ENCODE results near the gene PHAX.
"Not testable (repeated sequence)": the region's sequence is repeated elsewhere in the genome, so short reads cannot be mapped to it uniquely, and the experiment has no call there.

The PHAX gene

DNA sequence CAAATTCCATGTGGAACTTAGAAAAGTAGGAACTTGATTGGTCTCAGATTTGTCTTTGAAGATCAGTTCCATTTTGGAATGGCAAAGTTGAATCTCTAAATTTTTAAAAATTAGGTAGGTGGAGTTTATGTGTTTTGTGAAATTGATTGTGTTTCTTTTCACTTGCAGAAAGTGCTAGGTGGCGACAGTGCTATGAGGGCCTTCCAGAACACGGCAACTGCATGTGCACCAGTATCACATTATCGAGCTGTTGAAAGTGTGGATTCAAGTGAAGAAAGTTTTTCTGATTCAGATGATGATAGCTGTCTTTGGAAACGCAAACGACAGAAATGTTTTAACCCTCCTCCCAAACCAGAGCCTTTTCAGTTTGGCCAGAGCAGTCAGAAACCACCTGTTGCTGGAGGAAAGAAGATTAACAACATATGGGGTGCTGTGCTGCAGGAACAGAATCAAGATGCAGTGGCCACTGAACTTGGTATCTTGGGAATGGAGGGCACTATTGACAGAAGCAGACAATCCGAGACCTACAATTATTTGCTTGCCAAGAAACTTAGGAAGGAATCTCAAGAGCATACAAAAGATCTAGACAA lies 2.8 kb downstream of the PHAX start:
- FAIRE-seq (no peak), DNase-seq (ENCODE audit: insufficient read length, low spot score) (no peak)

DNA sequence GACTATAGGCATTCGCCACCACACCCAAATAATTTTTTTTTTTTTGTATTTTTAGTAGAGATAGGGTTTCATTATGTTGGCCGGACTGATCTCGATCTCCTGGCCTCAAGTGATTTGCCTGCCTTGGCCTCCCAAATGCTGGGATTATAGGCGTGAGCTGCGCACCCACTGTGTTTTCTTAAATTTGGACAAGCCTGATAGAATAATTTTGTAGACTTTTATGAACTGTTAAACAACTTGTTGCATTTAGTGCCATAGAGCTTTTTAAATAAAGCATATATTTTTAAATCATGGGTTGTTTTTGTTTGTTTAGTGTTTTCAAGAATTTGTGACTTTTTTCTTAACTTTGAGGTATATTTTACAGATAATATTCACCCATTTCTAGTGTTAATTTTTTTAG lies 4.8 kb downstream of the PHAX start:
- FAIRE-seq, result no peak
- no peak for DNase-seq (ENCODE audit: insufficient read length, low spot score)

DNA sequence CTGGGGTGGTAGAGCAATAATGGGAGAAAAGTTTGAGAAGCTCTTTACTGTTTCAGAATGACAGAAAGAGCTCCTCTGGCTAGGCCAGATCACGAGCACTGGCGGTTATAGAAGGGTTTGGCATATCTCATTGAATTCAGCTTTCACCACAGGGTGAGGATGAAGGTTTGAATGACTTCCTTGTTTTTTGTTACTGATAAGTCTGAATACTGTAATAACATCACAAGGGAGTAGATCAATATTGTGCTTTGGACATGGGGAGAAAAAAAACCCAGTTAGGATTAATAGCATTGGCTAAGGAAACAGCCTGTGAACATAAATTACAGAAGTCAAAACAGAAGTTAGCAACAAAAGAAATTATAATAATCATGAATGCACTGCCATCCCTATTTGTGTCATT lies 9.4 kb downstream of the PHAX start:
- no peak for DNase-seq (ENCODE audit: insufficient read length, low spot score)
- no peak for FAIRE-seq

DNA sequence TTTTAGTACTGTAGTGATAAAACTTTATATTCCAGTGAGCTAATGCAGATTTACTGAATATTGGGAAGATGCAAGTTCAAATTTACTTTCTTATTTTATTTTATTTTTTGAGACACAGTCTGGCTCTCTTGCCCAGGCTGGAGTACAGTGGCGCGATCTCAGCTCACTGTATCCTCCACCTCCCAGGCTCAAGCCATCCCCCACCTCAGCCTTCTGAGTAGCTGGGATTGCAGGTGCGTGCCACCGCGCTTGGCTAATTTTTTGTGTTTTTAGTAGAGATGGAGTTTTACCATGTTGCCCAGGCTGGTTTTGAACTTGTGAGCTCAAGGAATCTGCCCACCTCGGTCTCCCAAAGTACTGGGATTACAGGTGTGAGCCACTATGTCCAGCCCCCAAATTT lies 9.9 kb downstream of the PHAX start:
- DNase-seq (ENCODE audit: insufficient read length, low spot score) (no peak), FAIRE-seq (no peak)

DNA sequence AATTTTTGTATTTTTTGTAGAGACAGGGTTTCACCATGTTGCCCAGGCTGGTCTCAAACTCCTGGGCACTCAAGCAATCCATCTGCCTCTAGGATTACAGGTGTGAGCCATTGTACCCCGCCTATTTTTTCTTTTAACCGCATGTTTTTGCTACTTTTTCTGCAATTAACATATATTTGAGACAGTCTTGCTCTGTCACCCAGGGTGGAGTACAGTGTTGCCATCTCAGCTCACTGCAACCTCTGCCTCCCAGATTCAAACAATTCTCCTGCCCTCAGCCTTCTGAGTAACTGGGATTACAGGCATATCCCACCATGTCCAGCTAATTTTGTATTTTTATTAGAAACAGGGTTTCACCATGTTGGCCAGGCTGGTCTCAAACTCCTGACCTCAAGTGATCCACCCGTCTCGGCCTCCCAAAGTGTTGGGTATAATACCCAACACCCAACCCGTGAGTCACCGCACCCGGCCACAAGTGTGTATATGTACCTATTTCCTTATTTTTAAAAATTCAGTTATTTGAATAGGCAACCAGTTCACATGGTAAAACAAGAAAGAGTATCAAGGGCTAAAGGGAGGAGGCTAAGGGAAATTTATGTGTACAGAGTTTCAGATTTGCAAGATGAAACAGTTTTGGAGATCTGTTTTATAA lies 13.3 kb downstream of the PHAX start:
- DNase-seq (ENCODE audit: insufficient read length, low spot score) (no peak), FAIRE-seq (no peak)

DNA sequence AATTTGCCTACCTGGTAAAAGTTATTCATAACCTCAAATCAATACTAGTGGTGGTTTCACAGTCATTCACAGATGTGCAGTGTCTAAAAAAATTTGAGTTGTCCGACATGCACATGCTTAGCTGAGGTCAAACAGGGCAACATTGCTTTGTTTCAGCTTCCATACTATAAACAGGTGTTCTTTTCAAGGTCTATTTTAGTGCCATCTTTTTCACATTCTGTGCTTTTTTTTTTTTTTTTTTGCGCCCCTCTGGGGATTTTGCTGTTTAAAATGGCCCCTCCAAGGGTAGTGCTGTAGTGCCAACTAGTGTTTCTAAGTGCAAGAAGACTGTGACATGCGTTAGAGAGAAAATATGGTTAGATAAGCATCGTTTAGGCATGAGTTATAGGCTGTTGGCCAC lies 14.5 kb downstream of the PHAX start:
- no peak for FAIRE-seq

DNA sequence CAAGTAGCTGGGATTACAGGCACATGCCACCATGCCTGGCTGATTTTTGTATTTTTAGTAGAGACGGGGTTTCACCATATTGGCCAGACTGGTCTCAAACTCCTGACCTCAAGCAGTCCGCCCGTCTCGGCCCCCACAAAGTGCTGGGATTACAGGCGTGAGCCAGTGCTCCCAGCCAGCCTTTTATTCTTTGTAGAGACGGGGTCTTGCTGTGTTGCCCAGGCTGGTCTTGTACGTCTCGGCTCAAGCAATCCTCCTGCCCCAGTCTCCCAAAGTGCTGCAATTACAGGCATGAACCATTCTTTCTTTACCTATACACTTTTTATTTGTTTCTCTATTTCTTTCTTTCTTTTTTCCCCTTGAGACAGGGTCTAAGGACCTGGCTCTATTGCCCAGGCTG lies 16.9 kb downstream of the PHAX start:
- DNase-seq (ENCODE audit: insufficient read length, low spot score); FAIRE-seq: not testable (repeated sequence)

More for the DNA sequence above, 14.5 kb downstream of the PHAX start:
- DNase-seq (ENCODE audit: insufficient read length, low spot score), result no peak

DNA sequence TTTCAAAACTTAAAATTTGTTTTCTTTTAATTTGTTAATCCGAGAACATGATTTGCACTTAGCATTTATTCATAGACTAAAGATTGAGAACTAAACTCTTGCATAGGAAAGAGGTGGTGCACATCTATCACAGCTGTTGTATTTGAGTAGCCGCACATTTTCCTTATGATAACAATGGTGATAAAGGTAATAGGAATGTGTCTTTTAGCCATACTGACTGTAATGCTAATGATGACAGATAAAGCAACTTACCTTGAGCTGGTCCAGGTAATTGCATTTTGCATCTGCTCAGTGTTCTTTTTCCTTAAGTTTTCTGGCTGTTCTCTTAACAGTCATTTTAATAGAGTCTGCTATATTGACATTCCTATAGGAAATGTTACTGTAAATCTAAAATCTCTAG lies 19.0 kb downstream of the PHAX start:
- DNase-seq (ENCODE audit: insufficient read length, low spot score) (no peak), FAIRE-seq (no peak)

DNA sequence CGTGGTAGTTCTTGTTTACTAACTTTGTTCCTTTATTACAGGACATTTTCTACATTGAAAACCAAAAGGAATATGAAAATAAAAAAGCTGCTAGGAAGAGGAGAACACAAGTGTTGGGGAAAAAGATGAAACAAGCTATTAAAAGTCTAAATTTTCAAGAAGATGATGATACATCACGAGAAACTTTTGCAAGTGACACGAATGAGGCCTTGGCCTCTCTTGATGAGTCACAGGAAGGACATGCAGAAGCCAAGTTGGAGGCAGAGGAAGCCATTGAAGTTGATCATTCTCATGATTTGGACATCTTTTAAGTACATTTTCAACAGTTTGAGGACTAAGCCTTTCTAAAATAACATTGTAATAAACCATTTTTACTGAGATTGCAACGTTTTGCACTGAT lies 23.8 kb downstream of the PHAX start:
- no peak for FAIRE-seq
- peak; percentile 74 for DNase-seq (ENCODE audit: insufficient read length, low spot score)

DNA sequence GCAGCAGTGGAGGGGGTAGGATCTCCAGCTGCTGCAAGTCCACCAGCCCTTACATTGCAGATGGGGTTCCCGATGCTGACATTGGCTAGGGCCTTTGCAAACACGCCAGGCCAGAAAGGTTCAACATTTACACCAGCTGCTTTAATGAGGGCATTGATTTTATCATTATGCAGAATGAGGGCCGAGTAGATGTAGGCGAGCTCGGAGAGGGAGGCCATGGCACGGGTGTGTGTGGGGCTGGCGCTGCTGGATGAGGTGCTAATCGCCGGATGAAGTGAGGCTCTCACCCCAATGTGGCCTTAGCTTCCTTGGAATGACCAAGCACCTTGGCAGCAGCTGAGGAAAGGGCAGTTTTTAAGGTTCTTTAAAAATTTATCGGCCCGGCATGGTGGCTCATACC lies 27.4 kb downstream of the PHAX start:
- no peak for FAIRE-seq
- DNase-seq (ENCODE audit: insufficient read length, low spot score), result no peak

DNA sequence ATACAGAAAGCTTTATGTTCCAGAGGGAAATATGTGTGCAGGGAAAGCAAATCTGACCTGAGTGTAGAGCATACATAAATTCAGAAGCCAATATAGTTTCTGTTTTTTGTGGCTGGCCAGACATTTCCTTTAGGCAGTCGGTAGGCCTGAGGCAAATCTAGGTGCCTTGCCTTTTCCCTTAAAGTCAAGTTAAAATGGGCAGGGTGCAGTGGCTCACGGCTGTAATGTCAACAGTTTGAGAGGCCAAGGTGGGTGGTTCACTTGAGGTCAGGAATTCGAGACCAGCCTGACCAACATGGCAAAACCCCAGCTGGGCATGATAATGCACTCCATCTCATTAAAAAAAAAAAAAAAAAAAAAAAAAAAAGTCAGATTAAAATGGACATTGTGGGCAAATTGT lies 31.2 kb downstream of the PHAX start:
- DNase-seq (ENCODE audit: insufficient read length, low spot score) (no peak), FAIRE-seq (no peak)

DNA sequence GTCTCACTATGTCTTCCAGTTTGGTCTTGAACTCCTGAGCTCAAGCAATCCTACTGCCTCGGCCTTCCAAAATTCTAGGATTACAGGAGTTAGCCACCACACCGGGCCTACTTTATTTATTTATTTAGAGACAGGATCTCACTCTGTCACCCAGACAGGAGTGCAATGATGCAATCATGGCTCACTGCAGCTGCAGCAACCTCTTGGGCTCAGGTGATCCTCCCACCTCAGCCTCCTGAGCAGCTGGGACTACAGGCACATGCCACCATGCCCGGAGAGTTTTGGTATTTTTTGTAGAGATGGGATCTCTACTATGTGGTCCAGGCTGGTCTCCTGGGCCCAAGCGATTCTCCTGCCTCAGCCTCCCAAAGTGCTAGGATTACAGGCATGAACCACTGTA lies 32.8 kb downstream of the PHAX start:
- FAIRE-seq, result no peak

DNA sequence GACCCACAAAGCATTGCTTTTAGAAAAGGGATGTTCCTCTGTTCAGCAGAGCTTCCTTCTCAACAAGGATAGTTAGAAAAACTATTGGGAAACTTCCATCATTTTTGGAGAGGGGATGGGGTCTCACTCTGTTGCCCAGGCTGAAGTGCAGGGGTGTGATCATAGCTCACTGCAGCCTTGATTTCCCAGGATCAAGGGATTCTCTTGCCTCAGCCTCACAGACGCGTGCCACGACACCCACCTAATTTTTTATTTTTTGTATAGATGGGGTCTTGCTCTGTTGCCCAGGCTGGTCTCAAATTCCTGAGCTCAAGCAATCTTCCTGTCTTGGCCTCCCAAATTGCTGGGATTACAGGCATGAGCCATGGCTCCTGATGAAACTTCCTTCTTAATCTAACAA lies 34.8 kb downstream of the PHAX start:
- DNase-seq (ENCODE audit: insufficient read length, low spot score) (no peak), FAIRE-seq (no peak)

More for the DNA sequence above, 32.8 kb downstream of the PHAX start:
- no peak for DNase-seq (ENCODE audit: insufficient read length, low spot score)

DNA sequence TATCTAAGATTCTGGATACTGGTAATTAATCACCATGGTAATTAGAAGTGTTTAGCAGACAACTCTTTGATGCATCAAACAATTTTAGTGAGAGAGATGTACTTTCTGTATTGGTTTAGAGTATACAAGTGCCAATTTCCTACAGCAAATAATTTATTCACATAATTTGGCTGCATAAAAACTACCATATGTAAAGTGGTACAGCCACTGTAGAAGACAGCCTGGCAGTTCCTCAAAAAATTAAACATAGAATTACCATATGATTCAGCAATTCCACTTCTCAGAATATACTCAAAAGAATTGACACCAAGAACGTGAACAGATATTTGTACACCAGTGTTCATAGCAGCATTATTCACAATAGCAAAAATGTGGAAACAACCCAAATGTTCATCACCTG lies 36.2 kb downstream of the PHAX start:
- DNase-seq (ENCODE audit: insufficient read length, low spot score), result no peak
- FAIRE-seq, result no peak

DNA sequence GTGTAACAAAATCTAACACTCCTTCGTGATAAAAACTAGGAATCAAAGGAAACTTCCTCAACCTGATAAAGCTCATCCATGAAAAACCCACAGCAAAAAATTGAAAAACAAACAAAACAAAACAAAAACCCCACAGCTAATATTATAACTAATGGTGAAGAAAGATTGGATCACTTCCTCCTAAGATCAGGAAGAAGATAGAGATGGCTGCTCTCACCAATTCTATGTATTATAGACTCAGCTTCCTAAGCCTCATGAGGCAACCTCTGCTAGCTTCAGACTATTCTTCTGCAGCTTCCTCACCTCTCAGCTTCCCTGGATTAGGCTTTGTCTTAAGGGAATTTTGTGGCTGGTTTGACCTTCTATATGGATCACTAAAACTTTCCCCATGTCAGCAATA lies 40.1 kb downstream of the PHAX start:
- FAIRE-seq (no peak), DNase-seq (ENCODE audit: insufficient read length, low spot score) (no peak)

DNA sequence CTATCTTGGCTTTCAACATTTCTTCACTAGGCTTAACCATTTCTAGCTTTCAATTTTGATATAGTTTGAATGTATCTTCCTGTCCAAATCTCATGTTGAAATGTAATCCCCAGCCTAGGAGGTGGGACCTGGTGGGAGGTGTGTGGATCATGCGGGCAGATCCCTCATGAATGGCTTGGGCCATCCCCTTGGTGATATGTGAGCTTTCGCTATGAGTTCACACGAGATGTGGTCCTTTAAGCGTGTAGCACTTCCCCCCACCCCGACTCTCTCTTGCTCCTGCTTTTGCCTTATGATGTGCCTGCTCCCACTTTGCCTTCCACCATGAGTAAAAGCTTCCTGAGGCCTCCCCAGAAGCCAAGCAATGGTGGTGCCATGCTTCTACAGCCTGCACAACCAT lies 40.6 kb downstream of the PHAX start:
- no peak for FAIRE-seq
- no peak for DNase-seq (ENCODE audit: insufficient read length, low spot score)

DNA sequence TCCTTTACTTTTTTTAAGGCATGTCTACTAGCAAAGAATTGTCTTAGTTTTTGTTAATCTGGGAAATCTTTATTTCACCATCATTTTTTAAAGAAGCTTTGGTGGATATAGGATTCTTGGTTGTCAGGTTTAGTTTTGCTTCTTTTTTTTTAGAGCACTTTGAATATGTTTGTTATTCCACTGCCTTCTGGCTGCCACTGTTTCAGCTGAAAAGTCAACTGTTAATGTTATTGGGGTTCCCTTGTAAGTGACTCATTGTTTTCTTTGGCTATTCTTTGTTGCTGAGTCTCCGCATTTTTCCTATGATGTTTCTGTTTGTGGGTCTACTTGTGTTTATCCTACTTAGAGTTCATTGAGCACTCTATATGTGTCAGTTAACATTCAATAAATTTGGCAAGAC lies 44.4 kb downstream of the PHAX start:
- FAIRE-seq, result no peak

DNA sequence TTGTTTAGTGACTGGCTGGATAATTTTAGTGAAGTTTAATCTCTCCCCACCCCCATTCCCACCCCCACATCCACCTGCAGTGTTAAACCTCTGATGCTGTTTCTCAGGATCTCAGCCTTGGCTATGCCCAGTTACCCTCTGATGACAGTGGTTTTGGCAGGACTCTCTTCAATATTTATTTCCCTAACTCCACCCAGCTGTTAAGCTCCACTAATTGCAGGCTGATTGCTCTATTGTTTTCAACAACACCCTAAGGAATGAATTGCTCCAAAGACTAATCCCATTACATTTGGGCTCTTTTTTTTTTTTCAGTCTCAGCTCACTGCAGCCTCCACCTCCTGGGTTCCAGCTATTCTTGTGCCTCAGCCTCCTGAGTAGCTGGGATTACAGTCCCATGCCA lies 46.3 kb downstream of the PHAX start:
- no peak for DNase-seq (ENCODE audit: insufficient read length, low spot score)
- no peak for FAIRE-seq

More for the DNA sequence above, 44.4 kb downstream of the PHAX start:
- DNase-seq (ENCODE audit: insufficient read length, low spot score), result no peak

DNA sequence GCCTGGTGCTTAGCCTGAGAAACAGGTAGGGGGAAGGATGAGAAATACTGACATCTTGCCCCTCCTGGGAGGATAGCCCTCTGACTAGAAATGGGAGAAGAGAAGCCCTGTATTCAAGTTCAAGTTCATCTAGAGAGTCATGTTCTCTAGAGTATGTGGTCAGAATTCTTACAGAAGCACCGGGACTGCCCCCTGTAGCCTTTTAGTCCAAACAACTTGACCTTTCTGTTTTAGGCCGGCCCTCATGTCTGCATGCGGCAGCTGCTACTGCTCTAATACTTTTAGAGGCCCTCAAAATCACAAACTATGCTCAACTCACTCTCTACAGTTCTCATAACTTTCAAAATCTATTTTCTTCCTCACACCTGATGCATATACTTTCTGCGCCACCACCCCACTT lies 47.7 kb downstream of the PHAX start:
- DNase-seq (ENCODE audit: insufficient read length, low spot score) (no peak), FAIRE-seq (no peak)

DNA sequence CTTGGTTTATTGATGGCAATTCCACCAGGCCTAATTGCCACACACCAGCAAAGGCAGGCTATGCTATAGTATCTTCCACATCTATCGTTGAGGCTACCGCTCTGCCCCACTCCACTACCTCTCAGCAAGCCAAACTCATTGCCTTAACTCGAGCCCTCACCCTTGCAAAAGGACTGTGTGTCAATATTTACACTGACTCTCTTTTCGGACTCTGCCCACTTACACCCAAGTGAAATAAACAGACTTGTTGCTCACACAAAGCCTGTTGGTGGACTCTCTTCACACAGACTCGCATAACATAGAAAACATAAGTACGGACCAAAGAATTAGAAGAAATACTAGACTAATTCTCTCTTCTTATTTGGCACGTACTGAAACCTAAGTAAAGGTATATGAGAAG lies 48.3 kb downstream of the PHAX start:
- FAIRE-seq; DNase-seq (ENCODE audit: insufficient read length, low spot score): not testable (repeated sequence)

DNA sequence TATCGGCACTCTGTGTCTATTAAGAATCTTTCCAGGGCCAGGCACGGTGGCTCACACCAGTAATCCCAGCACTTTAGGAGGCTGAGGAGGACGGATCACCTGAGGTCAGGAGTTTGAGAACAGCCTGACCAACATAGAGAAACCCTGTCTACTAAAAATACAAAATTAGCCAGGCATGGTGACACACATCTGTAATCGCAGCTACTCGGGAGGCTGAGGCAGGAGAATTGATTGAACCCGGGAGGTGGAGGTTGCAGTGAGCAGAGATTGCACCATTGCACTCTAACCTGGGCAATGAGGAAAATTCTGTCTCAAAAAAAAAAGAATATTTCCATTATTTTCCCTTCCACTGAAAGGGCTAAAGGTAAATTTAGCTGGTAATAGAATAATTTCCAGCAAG lies 49.0 kb downstream of the PHAX start:
- not testable (repeated sequence) for FAIRE-seq

DNA sequence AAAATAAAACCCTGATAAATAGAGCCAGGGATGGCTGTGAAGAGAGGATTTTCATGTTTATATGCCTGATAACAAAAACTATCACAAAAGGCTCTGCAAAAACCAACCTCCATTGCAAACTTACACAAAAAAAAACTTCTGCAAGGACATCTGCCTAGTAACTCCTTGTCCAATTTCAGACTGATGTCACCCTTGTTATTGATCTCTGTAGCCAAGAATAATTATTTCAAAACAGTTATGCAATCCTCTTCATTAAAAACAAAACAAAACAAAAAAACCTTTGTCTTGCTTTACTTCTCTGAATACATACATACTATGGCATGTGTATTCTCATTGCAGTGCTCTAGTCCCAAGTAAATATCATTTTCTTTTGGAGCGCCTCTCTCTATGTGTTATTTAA lies 49.7 kb downstream of the PHAX start:
- DNase-seq (ENCODE audit: insufficient read length, low spot score) (no peak), FAIRE-seq (no peak)

More for the DNA sequence above, 49.0 kb downstream of the PHAX start:
- not testable (repeated sequence) for DNase-seq (ENCODE audit: insufficient read length, low spot score)

Measured in HTR-8/SVneo (cell line).